Activated naive CD4-positive, alpha-beta T cell treated with anti-CD3 and anti-CD28 coated beads, Interleukin-2, amount 50 U/mL, for 72 hours (primary cell): ENCODE results near the gene GRM1. TPM values are rescaled to one million over a fixed set of nuclear protein-coding genes. Genes with fewer than 3 reads are reported as not detected.

Source experiments
- ATAC-seq, 2 donors: fragments of 150-1000 bp; cut with Tn5 transposase; 2 replicates each; pipeline ENCODE4 v1.10.0; 2021; ENCODE audit warnings: mild to moderate bottlenecking in 2 of 2, moderate library complexity in 2 of 2
- DNase-seq, 2 donors: peaks; one replicate each; pipeline ENCODE4 v3.0.0; 2021 to 2022; ENCODE audit warnings: low spot score in 2 of 2
- H3K27ac Mint-ChIP-seq, 2 donors: one replicate each; pipeline ENCODE4 v1.8.0; 2022; ENCODE audit warnings: mild to moderate bottlenecking in 2 of 2, mixed read lengths in 2 of 2
- H3K36me3 Mint-ChIP-seq, 2 donors: one replicate each; pipeline ENCODE4 v1.8.0; 2022; ENCODE audit warnings: mixed read lengths in 2 of 2
- H3K9me3 Mint-ChIP-seq, 2 donors: one replicate each; pipeline ENCODE4 v1.8.0; 2022; ENCODE audit warnings: mixed read lengths in 2 of 2
- total RNA-seq, 2 donors: library from RNA; stranded (reverse); gene quantifications; one replicate each; pipeline ENCODE4 v1.2.3, GENCODE V29; 2022

GRM1 gene
- total RNA-seq, 2 donors from 2014 or later, result not detected

- DNase-seq (no peak), ATAC-seq (no peak)
- H3K36me3 Mint-ChIP-seq, result no peaks in the 10 kb centered on the region
- H3K9me3 Mint-ChIP-seq, result peaks cover 0 to 4% of the 10 kb centered on the region in 2 donors
- no peak overlapping the region for H3K27ac Mint-ChIP-seq
Measured at GRCh38 chr6:146149770-146150169, 120.9 kb downstream of the GRM1 start.

- ATAC-seq (no peak), DNase-seq (no peak)
- H3K9me3 Mint-ChIP-seq, result peaks cover 0 to 4% of the 10 kb centered on the region in 2 donors
- no peak overlapping the region for H3K27ac Mint-ChIP-seq
- H3K36me3 Mint-ChIP-seq, result no peaks in the 10 kb centered on the region
Measured at GRCh38 chr6:146153040-146153758, 124.3 kb downstream of the GRM1 start.

- H3K36me3 Mint-ChIP-seq, result no peaks in the 10 kb centered on the region
- no peak overlapping the region for H3K27ac Mint-ChIP-seq
- peaks cover 0 to 4% of the 10 kb centered on the region in 2 donors for H3K9me3 Mint-ChIP-seq
- ATAC-seq, result no peak
- no peak for DNase-seq
Measured at GRCh38 chr6:146154197-146154596, 125.3 kb downstream of the GRM1 start.

GRCh38 chr6:146161664-146162063, 132.8 kb downstream of the GRM1 start:
- Mint-ChIP-seq H3K9me3 (no peaks in the 10 kb centered on the region), H3K36me3 (no peaks in the 10 kb centered on the region), H3K27ac (no peak overlapping the region)
- DNase-seq, result no peak
- no peak for ATAC-seq

- H3K27ac Mint-ChIP-seq, result no peak overlapping the region
- H3K9me3 Mint-ChIP-seq, result peaks cover 14 to 15% of the 10 kb centered on the region in 2 donors
- no peaks in the 10 kb centered on the region for H3K36me3 Mint-ChIP-seq
- ATAC-seq (no peak), DNase-seq (no peak)
Measured at GRCh38 chr6:146169872-146170271, 141.0 kb downstream of the GRM1 start.

- H3K9me3 Mint-ChIP-seq, result no peaks in the 10 kb centered on the region
- DNase-seq (no peak), ATAC-seq (no peak)
- no peaks in the 10 kb centered on the region for H3K36me3 Mint-ChIP-seq
- H3K27ac Mint-ChIP-seq, result no peak overlapping the region
Measured at GRCh38 chr6:146177785-146178184, 148.9 kb downstream of the GRM1 start.

- ATAC-seq, result no peak
- no peaks in the 10 kb centered on the region for H3K36me3 Mint-ChIP-seq
- DNase-seq, result no peak
- H3K27ac Mint-ChIP-seq, result no peak overlapping the region
- H3K9me3 Mint-ChIP-seq, result no peaks in the 10 kb centered on the region
Measured at GRCh38 chr6:146183831-146184230, 155.0 kb downstream of the GRM1 start.

GRCh38 chr6:146184701-146185100, 155.8 kb downstream of the GRM1 start:
- Mint-ChIP-seq H3K36me3 (no peaks in the 10 kb centered on the region), H3K9me3 (no peaks in the 10 kb centered on the region), H3K27ac (no peak overlapping the region)
- DNase-seq (no peak), ATAC-seq (no peak)

GRCh38 chr6:146189131-146189530, 160.3 kb downstream of the GRM1 start:
- no peak for ATAC-seq
- Mint-ChIP-seq H3K36me3 (no peaks in the 10 kb centered on the region), H3K27ac (no peak overlapping the region), H3K9me3 (no peaks in the 10 kb centered on the region)
- no peak for DNase-seq

GRCh38 chr6:146190581-146190980, 161.7 kb downstream of the GRM1 start:
- ATAC-seq (no peak), DNase-seq (no peak)
- no peak overlapping the region for H3K27ac Mint-ChIP-seq
- no peaks in the 10 kb centered on the region for H3K36me3 Mint-ChIP-seq
- H3K9me3 Mint-ChIP-seq, result no peaks in the 10 kb centered on the region

- no peaks in the 10 kb centered on the region for H3K9me3 Mint-ChIP-seq
Measured at GRCh38 chr6:146191166-146191565, 162.3 kb downstream of the GRM1 start.

GRCh38 chr6:146191612-146192011, 162.8 kb downstream of the GRM1 start:
- Mint-ChIP-seq H3K36me3 (no peaks in the 10 kb centered on the region), H3K27ac (no peak overlapping the region), H3K9me3 (no peaks in the 10 kb centered on the region)
- DNase-seq, result no peak
- ATAC-seq, result no peak

More at GRCh38 chr6:146191166-146191565, 162.3 kb downstream of the GRM1 start:
- Mint-ChIP-seq H3K27ac (no peak overlapping the region), H3K36me3 (no peaks in the 10 kb centered on the region)
- ATAC-seq (no peak), DNase-seq (no peak)

- H3K9me3 Mint-ChIP-seq, result peaks cover 0 to 3% of the 10 kb centered on the region in 2 donors
- no peaks in the 10 kb centered on the region for H3K36me3 Mint-ChIP-seq
- no peak for DNase-seq
- no peak for ATAC-seq
- H3K27ac Mint-ChIP-seq, result no peak overlapping the region
Measured at GRCh38 chr6:146194434-146194833, 165.6 kb downstream of the GRM1 start.

GRCh38 chr6:146200176-146200575, 171.3 kb downstream of the GRM1 start:
- H3K36me3 Mint-ChIP-seq, result no peaks in the 10 kb centered on the region
- no peak overlapping the region for H3K27ac Mint-ChIP-seq
- H3K9me3 Mint-ChIP-seq, result peaks cover 0 to 3% of the 10 kb centered on the region in 2 donors
- ATAC-seq, result no peak
- no peak for DNase-seq

- DNase-seq, result no peak
- no peaks in the 10 kb centered on the region for H3K9me3 Mint-ChIP-seq
- no peak overlapping the region for H3K27ac Mint-ChIP-seq
- ATAC-seq, result no peak
- no peaks in the 10 kb centered on the region for H3K36me3 Mint-ChIP-seq
Measured at GRCh38 chr6:146202570-146202969, 173.7 kb downstream of the GRM1 start.

- H3K36me3 Mint-ChIP-seq, result no peaks in the 10 kb centered on the region
- no peak for ATAC-seq
- no peak for DNase-seq
- H3K27ac Mint-ChIP-seq, result no peak overlapping the region
- peaks cover 0 to 9% of the 10 kb centered on the region in 2 donors for H3K9me3 Mint-ChIP-seq
Measured at GRCh38 chr6:146209942-146210341, 181.1 kb downstream of the GRM1 start.

- H3K27ac Mint-ChIP-seq, result no peak overlapping the region
- peaks cover 0 to 9% of the 10 kb centered on the region in 2 donors for H3K9me3 Mint-ChIP-seq
- no peak for ATAC-seq
- H3K36me3 Mint-ChIP-seq, result no peaks in the 10 kb centered on the region
- DNase-seq, result no peak
Measured at GRCh38 chr6:146210406-146211083, 181.7 kb downstream of the GRM1 start.

- Mint-ChIP-seq H3K27ac (peak overlapping the region in 1 of 2 donors; percentile 18), H3K36me3 (no peaks in the 10 kb centered on the region), H3K9me3 (peaks cover 0 to 9% of the 10 kb centered on the region in 2 donors)
- ATAC-seq, result no peak
- DNase-seq, result no peak
Measured at GRCh38 chr6:146211646-146212045, 182.8 kb downstream of the GRM1 start.
